ENCODE measurements around the gene NAP1L4.
"Not testable (repeated sequence)": the region's sequence is repeated elsewhere in the genome, so short reads cannot be mapped to it uniquely, and the experiment has no call there.

Gene NAP1L4

GRCh38 chr11:2942447-2942846 is 49.7 kb downstream of the NAP1L4 start:
- Histone ChIP-seq H3K27me3 (replicated peaks; ENCODE audit: control insufficient read depth, insufficient read depth, low read length) (no peaks in the 10 kb centered on the region), H3K4me3 (ENCODE audit: low read length) (no peak overlapping the region), H3K4me1 (ENCODE audit: control insufficient read depth, insufficient read depth, low read length) (peaks cover 25% of the 10 kb centered on the region), H3K9ac (ENCODE audit: low read length) (no peak overlapping the region), H3K36me3 (ENCODE audit: control insufficient read depth, insufficient read depth, low read length, severe bottlenecking) (peaks cover 14% of the 10 kb centered on the region), H3K9me3 (ENCODE audit: control insufficient read depth, low read length) (peaks cover 10% of the 10 kb centered on the region)
- no peak for DNase-seq (ENCODE audit: low read depth)

- peaks cover 12% of the 10 kb centered on the region for H3K9me3 ChIP-seq (ENCODE audit: control insufficient read depth, low read length)
- no peak overlapping the region for H3K9ac ChIP-seq (ENCODE audit: low read length)
- peaks cover 23% of the 10 kb centered on the region for H3K4me1 ChIP-seq (ENCODE audit: control insufficient read depth, insufficient read depth, low read length)
- H3K27me3 ChIP-seq (replicated peaks; ENCODE audit: control insufficient read depth, insufficient read depth, low read length): no peaks in the 10 kb centered on the region
- DNase-seq (ENCODE audit: low read depth): no peak
- H3K4me3 ChIP-seq (ENCODE audit: low read length): no peak overlapping the region
- H3K36me3 ChIP-seq (ENCODE audit: control insufficient read depth, insufficient read depth, low read length, severe bottlenecking): peaks cover 9% of the 10 kb centered on the region
Measured at GRCh38 chr11:2940921-2941821, 51.0 kb downstream of the NAP1L4 start.

- Histone ChIP-seq H3K9ac (ENCODE audit: low read length) (no peak overlapping the region), H3K4me3 (ENCODE audit: low read length) (no peak overlapping the region), H3K4me1 (ENCODE audit: control insufficient read depth, insufficient read depth, low read length) (peaks cover 16% of the 10 kb centered on the region), H3K36me3 (ENCODE audit: control insufficient read depth, insufficient read depth, low read length, severe bottlenecking) (peaks cover 9% of the 10 kb centered on the region), H3K9me3 (ENCODE audit: control insufficient read depth, low read length) (peaks cover 12% of the 10 kb centered on the region), H3K27me3 (replicated peaks; ENCODE audit: control insufficient read depth, insufficient read depth, low read length) (no peaks in the 10 kb centered on the region)
- no peak for DNase-seq (ENCODE audit: low read depth)
Measured at GRCh38 chr11:2940147-2940920, 51.8 kb downstream of the NAP1L4 start.

GRCh38 chr11:2938458-2939418 is 53.4 kb downstream of the NAP1L4 start:
- not testable (repeated sequence) for H3K4me1 ChIP-seq (ENCODE audit: control insufficient read depth, insufficient read depth, low read length); H3K9ac ChIP-seq (ENCODE audit: low read length); H3K36me3 ChIP-seq (ENCODE audit: control insufficient read depth, insufficient read depth, low read length, severe bottlenecking); DNase-seq (ENCODE audit: low read depth); H3K4me3 ChIP-seq (ENCODE audit: low read length); H3K27me3 ChIP-seq (replicated peaks; ENCODE audit: control insufficient read depth, insufficient read depth, low read length)
- H3K9me3 ChIP-seq (ENCODE audit: control insufficient read depth, low read length): peaks cover 12% of the 10 kb centered on the region

- not testable (repeated sequence) for H3K36me3 ChIP-seq (ENCODE audit: control insufficient read depth, insufficient read depth, low read length, severe bottlenecking); DNase-seq (ENCODE audit: low read depth)
- peaks cover 12% of the 10 kb centered on the region for H3K9me3 ChIP-seq (ENCODE audit: control insufficient read depth, low read length)
Measured at GRCh38 chr11:2937641-2938457, 54.3 kb downstream of the NAP1L4 start.

GRCh38 chr11:2934611-2935239 is 57.4 kb downstream of the NAP1L4 start:
- H3K4me1 ChIP-seq (ENCODE audit: control insufficient read depth, insufficient read depth, low read length): peaks cover 8% of the 10 kb centered on the region
- no peak overlapping the region for H3K4me3 ChIP-seq (ENCODE audit: low read length)
- H3K27me3 ChIP-seq (replicated peaks; ENCODE audit: control insufficient read depth, insufficient read depth, low read length): no peaks in the 10 kb centered on the region
- H3K9me3 ChIP-seq (ENCODE audit: control insufficient read depth, low read length): peaks cover 12% of the 10 kb centered on the region
- no peaks in the 10 kb centered on the region for H3K36me3 ChIP-seq (ENCODE audit: control insufficient read depth, insufficient read depth, low read length, severe bottlenecking)
- no peak overlapping the region for H3K9ac ChIP-seq (ENCODE audit: low read length)
- no peak for DNase-seq (ENCODE audit: low read depth)

More at GRCh38 chr11:2937641-2938457, 54.3 kb downstream of the NAP1L4 start:
- H3K4me3 ChIP-seq (ENCODE audit: low read length); H3K9ac ChIP-seq (ENCODE audit: low read length); H3K27me3 ChIP-seq (replicated peaks; ENCODE audit: control insufficient read depth, insufficient read depth, low read length); H3K4me1 ChIP-seq (ENCODE audit: control insufficient read depth, insufficient read depth, low read length): not testable (repeated sequence)

GRCh38 chr11:2934021-2934550 is 58.0 kb downstream of the NAP1L4 start:
- DNase-seq (ENCODE audit: low read depth): no peak
- Histone ChIP-seq H3K4me1 (ENCODE audit: control insufficient read depth, insufficient read depth, low read length) (peaks cover 9% of the 10 kb centered on the region), H3K36me3 (ENCODE audit: control insufficient read depth, insufficient read depth, low read length, severe bottlenecking) (no peaks in the 10 kb centered on the region), H3K4me3 (ENCODE audit: low read length) (no peak overlapping the region), H3K9ac (ENCODE audit: low read length) (no peak overlapping the region), H3K27me3 (replicated peaks; ENCODE audit: control insufficient read depth, insufficient read depth, low read length) (no peaks in the 10 kb centered on the region), H3K9me3 (ENCODE audit: control insufficient read depth, low read length) (peaks cover 12% of the 10 kb centered on the region)

- H3K9ac ChIP-seq (ENCODE audit: low read length): no peak overlapping the region
- H3K4me3 ChIP-seq (ENCODE audit: low read length): no peak overlapping the region
- DNase-seq (ENCODE audit: low read depth): peak; percentile 59
- peaks cover 9% of the 10 kb centered on the region for H3K4me1 ChIP-seq (ENCODE audit: control insufficient read depth, insufficient read depth, low read length)
- H3K27me3 ChIP-seq (replicated peaks; ENCODE audit: control insufficient read depth, insufficient read depth, low read length): no peaks in the 10 kb centered on the region
- no peaks in the 10 kb centered on the region for H3K36me3 ChIP-seq (ENCODE audit: control insufficient read depth, insufficient read depth, low read length, severe bottlenecking)
- H3K9me3 ChIP-seq (ENCODE audit: control insufficient read depth, low read length): peaks cover 8% of the 10 kb centered on the region
Measured at GRCh38 chr11:2933375-2934020, 58.6 kb downstream of the NAP1L4 start.

GRCh38 chr11:2932850-2933251 is 59.3 kb downstream of the NAP1L4 start:
- H3K4me3 ChIP-seq (ENCODE audit: low read length): no peak overlapping the region
- DNase-seq (ENCODE audit: low read depth): no peak
- H3K9me3 ChIP-seq (ENCODE audit: control insufficient read depth, low read length): peaks cover 5% of the 10 kb centered on the region
- H3K9ac ChIP-seq (ENCODE audit: low read length): no peak overlapping the region
- no peaks in the 10 kb centered on the region for H3K27me3 ChIP-seq (replicated peaks; ENCODE audit: control insufficient read depth, insufficient read depth, low read length)
- peaks cover 14% of the 10 kb centered on the region for H3K4me1 ChIP-seq (ENCODE audit: control insufficient read depth, insufficient read depth, low read length)
- H3K36me3 ChIP-seq (ENCODE audit: control insufficient read depth, insufficient read depth, low read length, severe bottlenecking): no peaks in the 10 kb centered on the region
